Esophagus squamous epithelium (tissue), 5 donors: ENCODE data around the gene NRXN3. TPM values are rescaled to one million over a fixed set of nuclear protein-coding genes. Genes with fewer than 3 reads are reported as not detected.
"Not testable (repeated sequence)": the region's sequence is repeated elsewhere in the genome, so short reads cannot be mapped to it uniquely, and the experiment has no call there.

Experiments used
- DNase-seq: peaks from one replicate; lab custom pipeline; 2025; lab: John Stamatoyannopoulos, UW
- H3K27ac ChIP-seq, 4 donors: fragments of 200-600 bp; sonication (generic); one replicate each; pipeline ENCODE4 v1.5.1; 2016 to 2019; ENCODE audit warnings: mild to moderate bottlenecking in 1 of 4
- H3K27me3 ChIP-seq, 4 donors: fragments of 200-600 bp; sonication (generic); 1 replicate in 3 of 4; 2 replicates in 1 of 4; pipeline versions ENCODE4 v1.5.1 to v1.6.0; 2017 to 2021; ENCODE audit warnings: antibody characterized with exemption in 1 of 4
- H3K36me3 ChIP-seq, 3 donors: fragments of 200-600 bp; sonication (generic); one replicate each; pipeline ENCODE4 v1.5.1; 2016 to 2019
- H3K4me1 ChIP-seq, 3 donors: fragments of 200-600 bp; sonication (generic); one replicate each; pipeline ENCODE4 v1.5.1; 2017 to 2019
- H3K4me3 ChIP-seq, 4 donors: fragments of 200-600 bp; sonication (generic); 1 replicate in 3 of 4; 2 replicates in 1 of 4; pipeline ENCODE4 v1.5.1; 2016 to 2019; ENCODE audit warnings: mild to moderate bottlenecking in 2 of 4, moderate library complexity in 1 of 4
- H3K9me3 ChIP-seq, 3 donors: fragments of 200-600 bp; sonication (generic); one replicate each; pipeline ENCODE4 v1.5.1; 2016 to 2019
- CTCF ChIP-seq, 6 experiments: fragments of 450-650 bp in 4 of 6; fragments of 200-600 bp in 2 of 6; sonication (generic) in 2 of 6; IDR thresholded peaks; one replicate each; pipeline ENCODE4 v1.5.1; 2016 to 2019; ENCODE audit warnings: antibody characterized with exemption in 6 of 6, mild to moderate bottlenecking in 4 of 6, moderate library complexity in 4 of 6
- POLR2A ChIP-seq, 4 donors: fragments of 450-650 bp; IDR thresholded peaks; one replicate each; pipeline ENCODE4 v1.6.1; 2017; ENCODE audit warnings: antibody characterized with exemption in 4 of 4, mild to moderate bottlenecking in 4 of 4, moderate library complexity in 3 of 4
- WGBS, 2 donors: methylation state at CpG; one replicate each; pipeline ENCODE4 v1.1.5; 2018; 5-methylcytosine and 5-hydroxymethylcytosine counted together
- intact Hi-C: fragments of 100-400 bp; cut with DNase I; formaldehyde crosslinking; loops from one replicate; pipeline ENCODE4 v1.15.0; 2022
- total RNA-seq, 4 donors: library from RNA; depleted of rRNA; stranded (reverse); fragments of >200 nt; gene quantifications; one replicate each; pipeline ENCODE4 v1.1.0, GENCODE V29; 2016
- donor health status: DM: yes; HTN: yes; CAD: no.

Gene NRXN3
- total RNA-seq, 4 donors from 2014 or later: 0.30 to 15.8 (median 1.5) TPM

DNA sequence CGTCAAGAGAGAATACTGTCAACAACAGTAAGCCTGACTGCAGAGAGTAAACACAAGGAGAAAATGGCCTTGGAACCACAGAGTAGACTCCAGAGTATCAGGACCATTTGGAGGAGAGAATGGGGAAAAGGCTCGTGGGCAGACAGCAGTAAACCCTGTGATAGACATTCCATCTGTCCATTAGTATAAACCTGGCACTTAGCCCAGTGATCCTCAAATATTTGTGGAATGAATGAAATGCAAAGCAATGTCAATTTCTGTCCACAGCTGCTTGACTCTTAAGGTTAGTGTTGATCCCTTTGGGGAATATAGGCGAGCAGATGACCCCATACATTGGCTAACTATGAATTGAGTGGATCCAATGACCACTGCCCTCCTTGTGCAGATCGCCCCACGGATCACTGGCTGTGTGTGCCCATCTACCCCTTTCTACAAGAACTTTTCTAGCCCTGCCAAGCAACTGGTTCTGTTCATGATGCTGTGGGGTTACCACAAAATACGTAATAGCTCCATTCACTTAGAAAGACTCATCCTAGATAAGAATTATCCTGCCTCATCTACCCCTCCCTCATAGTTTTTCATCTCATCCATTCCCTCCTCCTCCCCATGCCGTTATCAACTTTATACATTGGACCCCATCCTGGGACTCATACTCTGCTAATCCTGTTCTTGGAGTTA, 846.8 kb downstream of the NRXN3 start:
- no peak for TF ChIP-seq CTCF (IDR thresholded peaks at IDR 0.05)
- TF ChIP-seq POLR2A (IDR thresholded peaks at IDR 0.05): no peak
- Histone ChIP-seq H3K27me3 (no peaks in the 10 kb centered on the region), H3K27ac (no peak overlapping the region), H3K4me3 (no peak overlapping the region), H3K36me3 (no peaks in the 10 kb centered on the region), H3K4me1 (no peaks in the 10 kb centered on the region), H3K9me3 (no peaks in the 10 kb centered on the region)
- intact Hi-C loops: no loop called here
- 45 to 55% methylated on average over 7 of the region's 7 CpGs for WGBS, 2 donors
- no peak for DNase-seq

- H3K36me3 ChIP-seq: no peaks in the 10 kb centered on the region
- no peaks in the 10 kb centered on the region for H3K9me3 ChIP-seq
- intact Hi-C loops: no loop called here
- DNase-seq: no peak
- H3K4me1 ChIP-seq: no peaks in the 10 kb centered on the region
- 95 to 98% methylated on average over 4 of the region's 4 CpGs for WGBS, 2 donors
- no peaks in the 10 kb centered on the region for H3K27me3 ChIP-seq
- H3K27ac ChIP-seq: no peak overlapping the region
- no peak overlapping the region for H3K4me3 ChIP-seq
- TF ChIP-seq CTCF (IDR thresholded peaks at IDR 0.05): no peak
- no peak for TF ChIP-seq POLR2A (IDR thresholded peaks at IDR 0.05)
Measured at GRCh38 chr14:79017561-79017960, 847.4 kb downstream of the NRXN3 start.

- no peak overlapping the region for H3K27ac ChIP-seq
- TF ChIP-seq CTCF (IDR thresholded peaks at IDR 0.05) (no peak), POLR2A (IDR thresholded peaks at IDR 0.05) (no peak)
- intact Hi-C loops: no loop called here
- H3K36me3 ChIP-seq: no peaks in the 10 kb centered on the region
- H3K9me3 ChIP-seq: no peaks in the 10 kb centered on the region
- H3K27me3 ChIP-seq: no peaks in the 10 kb centered on the region
- H3K4me1 ChIP-seq: no peaks in the 10 kb centered on the region
- WGBS, 2 donors: 29 to 35% methylated on average over 2 of the region's 2 CpGs
- no peak for DNase-seq
- H3K4me3 ChIP-seq: no peak overlapping the region
Measured at GRCh38 chr14:79018836-79019235, 848.7 kb downstream of the NRXN3 start.

DNA sequence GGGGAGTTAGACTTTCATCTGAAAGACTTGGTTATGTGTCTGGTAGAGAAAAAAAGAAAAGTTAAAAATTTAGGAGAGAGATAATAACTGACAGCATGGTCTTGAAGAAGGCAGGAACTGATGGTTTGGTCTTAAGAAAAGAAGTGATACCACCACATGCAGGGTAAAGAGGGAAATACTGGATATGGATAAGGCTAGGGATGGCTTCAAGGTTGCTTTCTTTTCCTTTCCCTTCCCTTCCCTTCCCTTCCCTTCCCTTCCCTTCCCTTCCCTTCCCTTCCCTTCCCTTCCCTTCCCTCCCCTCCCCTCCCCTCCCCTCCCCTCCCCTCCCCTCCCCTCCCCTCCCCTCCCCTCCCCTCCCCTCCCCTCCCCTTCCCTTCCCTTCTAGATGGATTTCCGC, 849.7 kb downstream of the NRXN3 start:
- H3K27ac ChIP-seq, H3K4me1 ChIP-seq, H3K27me3 ChIP-seq, H3K4me3 ChIP-seq, H3K36me3 ChIP-seq, intact Hi-C loops, H3K9me3 ChIP-seq, DNase-seq: not testable (repeated sequence)
- 100% methylated on average over 1 of the region's 1 CpG for WGBS, 2 donors

DNA sequence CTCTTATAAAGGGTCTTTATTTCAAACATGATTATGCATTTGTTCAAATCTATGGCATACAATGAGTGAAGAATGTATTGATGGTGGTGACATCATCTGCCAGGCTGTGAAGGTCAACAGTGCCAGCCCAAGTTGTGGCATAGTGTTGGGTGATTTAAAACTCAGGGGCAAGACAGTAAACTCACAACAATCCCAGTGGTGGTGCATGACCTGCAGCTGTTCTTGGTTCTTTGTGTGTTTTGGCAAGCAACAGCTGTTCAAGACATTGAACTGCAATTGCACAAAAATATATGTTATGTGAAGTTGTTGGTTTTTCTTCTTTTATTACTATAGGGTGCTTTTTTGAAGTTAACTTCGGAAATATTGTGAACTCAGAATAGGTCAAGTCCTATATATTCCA, 851.6 kb downstream of the NRXN3 start:
- no peaks in the 10 kb centered on the region for H3K4me1 ChIP-seq
- 71 to 100% methylated on average over 1 of the region's 1 CpG for WGBS, 2 donors
- intact Hi-C loops: no loop called here

More for the DNA sequence above, 851.6 kb downstream of the NRXN3 start:
- no peak for TF ChIP-seq CTCF (IDR thresholded peaks at IDR 0.05)
- no peak for TF ChIP-seq POLR2A (IDR thresholded peaks at IDR 0.05)
- Histone ChIP-seq H3K27ac (no peak overlapping the region), H3K9me3 (no peaks in the 10 kb centered on the region), H3K36me3 (no peaks in the 10 kb centered on the region), H3K4me3 (no peak overlapping the region), H3K27me3 (no peaks in the 10 kb centered on the region)
- DNase-seq: no peak
